ENCODE measurements around the gene FHOD3. TPM values are rescaled to one million over a fixed set of nuclear protein-coding genes. Genes with fewer than 3 reads are reported as not detected.

Gene FHOD3
- total RNA-seq, 2 experiments from 2014 or later = not detected

GRCh38 chr18:36299015-36299414, 1.5 kb downstream of the FHOD3 start:
- Mint-ChIP-seq H3K4me1 (ENCODE audit: low read depth) (no peaks in the 10 kb centered on the region), H3K4me3 (no peak overlapping the region), H3K9me3 (no peaks in the 10 kb centered on the region), H3K27me3 (peaks cover 25% of the 10 kb centered on the region), H3K27ac (no peak overlapping the region), H3K36me3 (no peaks in the 10 kb centered on the region)
- ChIA-PET POLR2A (no interaction called here), CTCF (interaction anchor here (1.0 kb wide), 1 partner anchor 15 kb away, joined by 3 read pairs; no protein-coding TSS in a partner anchor)
- DNase-seq = no peak
- intact Hi-C loops (cut with micrococcal nuclease) = no loop called here

GRCh38 chr18:36300211-36300610, 2.7 kb downstream of the FHOD3 start:
- Mint-ChIP-seq H3K27ac (no peak overlapping the region), H3K4me3 (no peak overlapping the region), H3K27me3 (peaks cover 27% of the 10 kb centered on the region), H3K9me3 (no peaks in the 10 kb centered on the region), H3K36me3 (no peaks in the 10 kb centered on the region), H3K4me1 (ENCODE audit: low read depth) (no peaks in the 10 kb centered on the region)
- no peak for DNase-seq
- ChIA-PET POLR2A (no interaction called here), CTCF (no interaction called here)
- intact Hi-C loops (cut with micrococcal nuclease) = no loop called here

- CTCF ChIA-PET = no interaction called here
- H3K27me3 Mint-ChIP-seq = peaks cover 38% of the 10 kb centered on the region
- DNase-seq = no peak
Observed at GRCh38 chr18:36301884-36302283, 4.4 kb downstream of the FHOD3 start.

GRCh38 chr18:36302676-36303075, 5.2 kb downstream of the FHOD3 start:
- ChIA-PET POLR2A (no interaction called here), CTCF (interaction anchor here (0.7 kb wide), 1 partner anchor 92 kb away, joined by 3 read pairs; no protein-coding TSS in a partner anchor)
- no peaks in the 10 kb centered on the region for H3K9me3 Mint-ChIP-seq
- DNase-seq = no peak
- no peaks in the 10 kb centered on the region for H3K4me1 Mint-ChIP-seq (ENCODE audit: low read depth)
- no peaks in the 10 kb centered on the region for H3K36me3 Mint-ChIP-seq
- intact Hi-C loops (cut with micrococcal nuclease) = no loop called here
- peaks cover 42% of the 10 kb centered on the region for H3K27me3 Mint-ChIP-seq
- H3K27ac Mint-ChIP-seq = no peak overlapping the region
- no peak overlapping the region for H3K4me3 Mint-ChIP-seq

More at GRCh38 chr18:36301884-36302283, 4.4 kb downstream of the FHOD3 start:
- Mint-ChIP-seq H3K4me3 (no peak overlapping the region), H3K27ac (no peak overlapping the region), H3K4me1 (ENCODE audit: low read depth) (no peaks in the 10 kb centered on the region), H3K36me3 (no peaks in the 10 kb centered on the region), H3K9me3 (no peaks in the 10 kb centered on the region)
- intact Hi-C loops (cut with micrococcal nuclease) = no loop called here
- POLR2A ChIA-PET = no interaction called here

GRCh38 chr18:36303211-36303844, 5.8 kb downstream of the FHOD3 start:
- DNase-seq = no peak
- intact Hi-C loops (cut with micrococcal nuclease) = no loop called here
- H3K9me3 Mint-ChIP-seq = no peaks in the 10 kb centered on the region
- H3K27ac Mint-ChIP-seq = no peak overlapping the region
- no peaks in the 10 kb centered on the region for H3K4me1 Mint-ChIP-seq (ENCODE audit: low read depth)
- ChIA-PET POLR2A (no interaction called here), CTCF (interaction anchor here (0.7 kb wide), 1 partner anchor 91 kb away, joined by 3 read pairs; no protein-coding TSS in a partner anchor)
- peaks cover 42% of the 10 kb centered on the region for H3K27me3 Mint-ChIP-seq
- H3K4me3 Mint-ChIP-seq = no peak overlapping the region
- no peaks in the 10 kb centered on the region for H3K36me3 Mint-ChIP-seq

- ChIA-PET CTCF (no interaction called here), POLR2A (no interaction called here)
- Mint-ChIP-seq H3K27me3 (peaks cover 35% of the 10 kb centered on the region), H3K36me3 (no peaks in the 10 kb centered on the region), H3K4me3 (no peak overlapping the region), H3K27ac (no peak overlapping the region), H3K4me1 (ENCODE audit: low read depth) (no peaks in the 10 kb centered on the region), H3K9me3 (no peaks in the 10 kb centered on the region)
- intact Hi-C loops (cut with micrococcal nuclease) = no loop called here
- DNase-seq = no peak
Observed at GRCh38 chr18:36304723-36305122, 7.2 kb downstream of the FHOD3 start.

GRCh38 chr18:36305375-36305774, 7.9 kb downstream of the FHOD3 start:
- peaks cover 35% of the 10 kb centered on the region for H3K27me3 Mint-ChIP-seq

GRCh38 chr18:36307513-36307912, 10.0 kb downstream of the FHOD3 start:
- H3K9me3 Mint-ChIP-seq = no peaks in the 10 kb centered on the region
- H3K4me1 Mint-ChIP-seq (ENCODE audit: low read depth) = no peaks in the 10 kb centered on the region
- no peak overlapping the region for H3K4me3 Mint-ChIP-seq
- ChIA-PET CTCF (no interaction called here), POLR2A (no interaction called here)
- intact Hi-C loops (cut with micrococcal nuclease) = no loop called here
- no peak overlapping the region for H3K27ac Mint-ChIP-seq
- peaks cover 49% of the 10 kb centered on the region for H3K27me3 Mint-ChIP-seq
- no peak for DNase-seq
- no peaks in the 10 kb centered on the region for H3K36me3 Mint-ChIP-seq

More at GRCh38 chr18:36305375-36305774, 7.9 kb downstream of the FHOD3 start:
- DNase-seq = no peak
- intact Hi-C loops (cut with micrococcal nuclease) = no loop called here
- Mint-ChIP-seq H3K9me3 (no peaks in the 10 kb centered on the region), H3K36me3 (no peaks in the 10 kb centered on the region), H3K4me1 (ENCODE audit: low read depth) (no peaks in the 10 kb centered on the region), H3K27ac (no peak overlapping the region), H3K4me3 (no peak overlapping the region)
- ChIA-PET POLR2A (no interaction called here), CTCF (no interaction called here)

- CTCF ChIA-PET = no interaction called here
- intact Hi-C loops (cut with micrococcal nuclease) = no loop called here
- no peak overlapping the region for H3K27ac Mint-ChIP-seq
Observed at GRCh38 chr18:36308711-36309435, 11.4 kb downstream of the FHOD3 start.

GRCh38 chr18:36309436-36310391, 12.2 kb downstream of the FHOD3 start:
- Mint-ChIP-seq H3K36me3 (no peaks in the 10 kb centered on the region), H3K27ac (no peak overlapping the region), H3K27me3 (peaks cover 44% of the 10 kb centered on the region), H3K9me3 (no peaks in the 10 kb centered on the region), H3K4me3 (no peak overlapping the region), H3K4me1 (ENCODE audit: low read depth) (no peaks in the 10 kb centered on the region)
- no peak for DNase-seq
- ChIA-PET CTCF (no interaction called here), POLR2A (no interaction called here)
- intact Hi-C loops (cut with micrococcal nuclease) = no loop called here

More at GRCh38 chr18:36308711-36309435, 11.4 kb downstream of the FHOD3 start:
- POLR2A ChIA-PET = no interaction called here
- DNase-seq = no peak
- Mint-ChIP-seq H3K4me3 (no peak overlapping the region), H3K4me1 (ENCODE audit: low read depth) (no peaks in the 10 kb centered on the region), H3K36me3 (no peaks in the 10 kb centered on the region), H3K9me3 (no peaks in the 10 kb centered on the region), H3K27me3 (peaks cover 44% of the 10 kb centered on the region)

- POLR2A ChIA-PET = no interaction called here
- H3K27me3 Mint-ChIP-seq = peaks cover 36% of the 10 kb centered on the region
- intact Hi-C loops (cut with micrococcal nuclease) = no loop called here
- CTCF ChIA-PET = no interaction called here
- no peak for DNase-seq
- no peaks in the 10 kb centered on the region for H3K9me3 Mint-ChIP-seq
- H3K27ac Mint-ChIP-seq = no peak overlapping the region
- no peaks in the 10 kb centered on the region for H3K4me1 Mint-ChIP-seq (ENCODE audit: low read depth)
- H3K36me3 Mint-ChIP-seq = no peaks in the 10 kb centered on the region
- H3K4me3 Mint-ChIP-seq = no peak overlapping the region
Observed at GRCh38 chr18:36311026-36311570, 13.6 kb downstream of the FHOD3 start.

- peaks cover 27% of the 10 kb centered on the region for H3K27me3 Mint-ChIP-seq
- no peak for DNase-seq
- H3K4me3 Mint-ChIP-seq = no peak overlapping the region
- intact Hi-C loops (cut with micrococcal nuclease) = no loop called here
- H3K4me1 Mint-ChIP-seq (ENCODE audit: low read depth) = no peaks in the 10 kb centered on the region
- no peak overlapping the region for H3K27ac Mint-ChIP-seq
- ChIA-PET CTCF (no interaction called here), POLR2A (no interaction called here)
- H3K36me3 Mint-ChIP-seq = no peaks in the 10 kb centered on the region
- H3K9me3 Mint-ChIP-seq = peaks cover under 1% of the 10 kb centered on the region
Observed at GRCh38 chr18:36312806-36313395, 15.4 kb downstream of the FHOD3 start.
